ENCODE data around the gene HIBCH. TPM values are rescaled to one million over a fixed set of nuclear protein-coding genes. Genes with fewer than 3 reads are reported as not detected.
A peak's percentile ranks its signal among the peaks of the same experiment; 100 is the strongest.

Gene HIBCH
- total RNA-seq, 2 donors from 2014 or later: 31.4 to 34.4 TPM

DNA sequence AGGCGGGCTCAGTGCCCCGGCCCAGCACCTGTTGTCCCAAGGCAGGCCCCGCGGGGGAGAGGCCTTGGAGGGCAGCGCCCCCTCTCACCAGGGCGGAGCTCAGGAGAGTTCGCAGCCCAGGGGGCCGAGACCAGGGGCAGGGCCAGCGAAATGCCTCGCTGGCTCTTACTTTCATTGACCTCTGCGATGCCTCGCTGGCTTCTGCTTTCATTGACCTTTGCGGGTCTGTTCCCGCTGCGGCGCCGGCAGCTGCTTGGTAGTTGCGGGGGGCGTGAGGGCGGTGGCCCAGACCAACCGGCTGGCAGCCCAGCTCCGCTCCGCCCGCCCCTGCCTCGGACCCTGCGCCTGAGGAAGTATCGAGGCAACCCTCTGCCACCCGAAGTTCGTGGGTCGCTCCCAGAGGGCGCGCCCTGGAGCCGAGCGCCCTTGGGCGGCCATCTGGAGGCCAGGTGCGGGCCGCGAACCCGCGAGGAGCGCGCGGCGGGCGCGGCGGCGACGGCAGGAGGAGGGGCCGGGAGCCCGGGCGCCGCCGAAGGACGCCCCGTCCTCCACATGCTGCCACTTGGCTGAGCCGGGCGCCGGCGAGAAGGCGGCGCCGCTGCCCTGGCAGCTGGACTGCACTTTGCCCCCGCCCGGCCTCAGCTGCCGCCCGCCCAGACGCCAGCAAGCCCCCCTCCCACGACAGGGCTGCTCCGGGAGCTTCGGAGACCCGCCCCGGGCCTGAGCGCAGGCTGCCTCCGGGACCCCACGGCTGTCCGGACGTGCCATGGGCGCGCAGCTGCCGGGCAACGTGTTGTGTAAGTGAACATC lies 139.1 kb downstream of the HIBCH start:
- H3K27me3 ChIP-seq (replicated peaks; ENCODE audit: insufficient read depth): no peaks in the 10 kb centered on the region
- H3K4me1 ChIP-seq (ENCODE audit: control insufficient read depth in 1 of 2, low read depth in 2 of 2): peaks cover 7 to 15% of the 10 kb centered on the region in 2 donors
- TF ChIP-seq CTCF (IDR thresholded peaks at IDR 0.05): peak; percentile 47
- no peaks in the 10 kb centered on the region for H3K36me3 ChIP-seq
- DNase-seq (ENCODE audit: low spot score) (no peak), ATAC-seq (ENCODE audit: insufficient number of reproducible peaks, low FRiP score, low read depth) (no peak)
- H3K9me3 ChIP-seq: no peaks in the 10 kb centered on the region
- H3K27ac ChIP-seq: peak overlapping the region; percentile 92 to 95
- peak overlapping the region; percentile 90 for H3K4me3 ChIP-seq

DNA sequence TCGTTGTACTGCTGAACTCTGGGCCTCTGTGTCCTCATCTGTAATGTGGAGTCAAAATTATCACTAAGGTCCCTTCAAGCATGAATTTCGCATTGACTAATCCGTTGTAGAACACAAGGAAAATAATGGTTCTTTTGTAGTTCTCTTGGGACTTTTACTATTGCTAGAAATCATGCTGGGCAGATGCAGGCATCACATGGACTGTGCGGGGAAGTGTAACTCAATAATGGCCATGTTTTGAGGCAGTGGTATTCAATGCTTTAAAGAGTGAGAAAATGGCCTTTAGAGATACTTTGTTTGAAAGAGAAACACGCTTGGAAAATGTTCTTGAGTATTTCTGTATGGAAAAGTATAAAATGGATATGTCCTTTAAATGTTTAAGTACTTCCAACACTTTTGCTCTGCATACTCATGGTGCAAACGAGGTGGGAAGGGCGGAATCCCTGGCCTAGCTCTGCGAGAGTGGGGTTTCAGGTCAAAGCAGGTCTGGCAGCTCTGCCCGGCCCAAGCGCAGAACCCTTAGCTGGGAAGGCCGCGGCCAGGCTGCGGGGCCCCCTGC lies 139.8 kb downstream of the HIBCH start:
- no peak for ATAC-seq (ENCODE audit: insufficient number of reproducible peaks, low FRiP score, low read depth)
- TF ChIP-seq CTCF (IDR thresholded peaks at IDR 0.05): no peak
- H3K27me3 ChIP-seq (replicated peaks; ENCODE audit: insufficient read depth): no peaks in the 10 kb centered on the region
- no peak for DNase-seq (ENCODE audit: low spot score)
- H3K4me3 ChIP-seq: peak overlapping the region; percentile 90
- H3K9me3 ChIP-seq: no peaks in the 10 kb centered on the region
- H3K27ac ChIP-seq: peak overlapping the region; percentile 92 to 95
- no peaks in the 10 kb centered on the region for H3K36me3 ChIP-seq
- H3K4me1 ChIP-seq (ENCODE audit: control insufficient read depth in 1 of 2, low read depth in 2 of 2): peaks cover 7 to 15% of the 10 kb centered on the region in 2 donors

DNA sequence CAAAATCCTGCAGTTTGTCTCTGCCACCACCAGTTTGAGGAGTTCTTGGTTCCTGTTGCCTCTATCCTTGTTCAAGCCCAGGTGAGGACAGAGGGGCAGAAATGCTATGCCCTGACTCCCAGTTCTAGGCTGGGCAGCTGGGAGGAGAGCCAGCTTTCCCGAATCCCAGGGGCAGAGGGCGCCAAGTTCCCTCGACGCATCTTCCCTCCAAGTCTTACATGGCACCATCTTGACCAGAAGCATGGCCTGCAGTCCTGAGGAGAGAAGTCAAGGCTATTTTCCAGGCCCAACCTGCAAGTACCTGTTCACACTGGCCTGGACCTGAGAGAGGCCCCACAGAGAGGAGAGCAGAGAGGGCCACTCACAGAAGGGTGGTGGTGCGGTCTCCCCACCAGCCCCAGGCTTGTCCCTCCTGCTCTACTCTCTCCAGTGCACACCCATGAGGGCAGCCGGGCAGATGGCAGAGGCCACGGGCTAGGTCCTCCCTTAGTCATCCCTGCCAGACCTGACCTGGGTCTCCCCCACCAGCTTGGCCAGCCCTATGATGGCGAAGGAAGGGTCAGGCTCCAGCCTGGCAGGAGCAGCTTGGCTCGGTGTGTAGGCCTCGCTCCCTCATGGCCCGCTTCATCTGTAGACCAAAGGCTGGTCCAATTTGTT lies 141.4 kb downstream of the HIBCH start:
- Histone ChIP-seq H3K9me3 (no peaks in the 10 kb centered on the region), H3K27ac (no peak overlapping the region), H3K4me3 (no peak overlapping the region), H3K36me3 (no peaks in the 10 kb centered on the region), H3K27me3 (replicated peaks; ENCODE audit: insufficient read depth) (no peaks in the 10 kb centered on the region), H3K4me1 (ENCODE audit: control insufficient read depth in 1 of 2, low read depth in 2 of 2) (peaks cover 7 to 15% of the 10 kb centered on the region in 2 donors)
- TF ChIP-seq CTCF (IDR thresholded peaks at IDR 0.05): no peak
- ATAC-seq (ENCODE audit: insufficient number of reproducible peaks, low FRiP score, low read depth) (no peak), DNase-seq (ENCODE audit: low spot score) (no peak)

DNA sequence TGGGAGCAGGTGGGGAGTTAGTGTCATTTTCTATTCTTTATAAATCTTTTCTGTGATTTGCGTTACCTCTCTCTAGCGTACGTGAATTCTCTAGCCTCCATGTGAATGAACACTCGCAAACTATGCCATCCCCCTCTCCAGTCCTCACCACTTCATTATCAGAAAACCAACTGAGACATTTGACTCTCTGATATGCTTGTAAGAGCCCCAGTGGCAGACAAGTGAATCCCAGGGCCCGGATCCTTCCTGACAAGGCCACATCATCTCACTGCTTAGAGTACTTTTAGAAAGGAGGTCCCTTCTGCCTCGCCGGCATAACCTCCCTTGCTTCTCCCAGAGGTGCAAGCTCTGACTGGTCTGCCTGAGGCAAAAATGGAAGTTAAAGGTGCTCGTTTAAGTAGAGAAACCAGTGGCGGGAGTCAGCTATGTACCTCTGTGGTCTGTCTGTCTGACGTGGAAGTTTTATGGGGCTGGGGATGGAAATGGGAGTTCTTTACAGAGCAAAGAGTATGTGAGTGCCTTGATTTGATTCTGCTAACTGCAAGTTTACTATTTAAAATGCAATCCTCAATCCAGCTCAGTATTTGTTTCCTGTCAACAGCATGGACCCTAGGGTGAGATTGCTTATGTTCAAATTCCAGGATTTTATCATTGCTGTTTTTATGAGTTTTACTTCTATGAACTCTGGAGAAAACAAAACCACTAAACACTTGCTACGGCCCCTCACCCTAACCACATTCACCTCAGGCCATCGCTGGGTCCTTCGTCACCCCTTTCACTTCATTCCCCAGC lies 142.2 kb downstream of the HIBCH start:
- H3K4me3 ChIP-seq: no peak overlapping the region
- H3K4me1 ChIP-seq (ENCODE audit: control insufficient read depth in 1 of 2, low read depth in 2 of 2): peaks cover 7 to 15% of the 10 kb centered on the region in 2 donors
- H3K9me3 ChIP-seq: no peaks in the 10 kb centered on the region
- H3K36me3 ChIP-seq: no peaks in the 10 kb centered on the region
- ATAC-seq (ENCODE audit: insufficient number of reproducible peaks, low FRiP score, low read depth) (no peak), DNase-seq (ENCODE audit: low spot score) (no peak)
- TF ChIP-seq CTCF (IDR thresholded peaks at IDR 0.05): no peak
- H3K27me3 ChIP-seq (replicated peaks; ENCODE audit: insufficient read depth): no peaks in the 10 kb centered on the region
- no peak overlapping the region for H3K27ac ChIP-seq

All from thoracic aorta (tissue), 2 donors.